Measurements from ENCODE around the gene PEG3.

DNA sequence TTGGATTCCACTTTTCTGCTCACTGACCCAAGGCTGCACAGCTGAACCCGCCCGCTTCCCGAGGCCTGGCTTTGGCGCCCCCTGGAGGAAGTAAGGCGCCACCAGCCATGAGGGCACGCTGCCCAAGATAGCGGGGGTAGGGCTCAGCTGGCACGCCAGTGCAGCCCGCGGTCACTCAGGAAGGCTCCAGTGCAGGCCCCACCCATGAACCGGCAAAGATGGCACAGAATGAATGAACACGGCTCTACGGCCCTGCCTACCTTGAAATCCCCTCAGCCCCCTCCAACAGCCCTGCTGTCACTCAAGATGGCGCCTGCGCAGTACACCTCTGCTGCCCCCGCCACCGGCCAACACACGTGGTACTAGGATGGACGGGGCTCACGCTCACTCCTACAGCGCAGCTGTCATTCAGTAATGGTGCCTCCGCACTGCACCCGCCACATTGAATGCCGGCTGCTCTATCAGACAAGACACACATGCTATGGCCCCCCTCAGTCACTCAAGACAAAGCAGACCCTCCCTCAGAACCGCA is 3.0 kb downstream of the PEG3 start:
- no peak for TF ChIP-seq EZH2 (IDR thresholded peaks at IDR 0.05; ENCODE audit: low read length, missing control alignments)
- TF ChIP-seq, protein P1, sequence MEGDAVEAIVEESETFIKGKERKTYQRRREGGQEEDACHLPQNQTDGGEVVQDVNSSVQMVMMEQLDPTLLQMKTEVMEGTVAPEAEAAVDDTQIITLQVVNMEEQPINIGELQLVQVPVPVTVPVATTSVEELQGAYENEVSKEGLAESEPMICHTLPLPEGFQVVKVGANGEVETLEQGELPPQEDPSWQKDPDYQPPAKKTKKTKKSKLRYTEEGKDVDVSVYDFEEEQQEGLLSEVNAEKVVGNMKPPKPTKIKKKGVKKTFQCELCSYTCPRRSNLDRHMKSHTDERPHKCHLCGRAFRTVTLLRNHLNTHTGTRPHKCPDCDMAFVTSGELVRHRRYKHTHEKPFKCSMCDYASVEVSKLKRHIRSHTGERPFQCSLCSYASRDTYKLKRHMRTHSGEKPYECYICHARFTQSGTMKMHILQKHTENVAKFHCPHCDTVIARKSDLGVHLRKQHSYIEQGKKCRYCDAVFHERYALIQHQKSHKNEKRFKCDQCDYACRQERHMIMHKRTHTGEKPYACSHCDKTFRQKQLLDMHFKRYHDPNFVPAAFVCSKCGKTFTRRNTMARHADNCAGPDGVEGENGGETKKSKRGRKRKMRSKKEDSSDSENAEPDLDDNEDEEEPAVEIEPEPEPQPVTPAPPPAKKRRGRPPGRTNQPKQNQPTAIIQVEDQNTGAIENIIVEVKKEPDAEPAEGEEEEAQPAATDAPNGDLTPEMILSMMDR (conservative IDR thresholded peaks at IDR 0.05 in 1 of 2, IDR thresholded peaks at IDR 0.05 in 1 of 2; ENCODE audit: low read depth in 1 of 2, low read length in 2 of 2), result peak in 1 of 2 donors; percentile 30
